Testis (tissue), 2 donors: ENCODE measurements around the gene LNX2.

Experiments used
- POLR2A ChIP-seq: fragments of 450-650 bp; IDR thresholded peaks from one replicate; pipeline ENCODE4 v1.6.1; 2017; ENCODE audit warnings: antibody characterized with exemption, mild to moderate bottlenecking, moderate library complexity
- TF ChIP-seq, protein P1 (sequence below), 3 experiments: fragments of 450-650 bp in 2 of 3; fragments of 200-600 bp in 1 of 3; sonication (generic) in 1 of 3; IDR thresholded peaks; one replicate each; pipeline ENCODE4 v1.5.1; 2016 to 2019; ENCODE audit warnings: antibody characterized with exemption in 3 of 3, mild to moderate bottlenecking in 2 of 3, moderate library complexity in 1 of 3

- TF ChIP-seq, protein P1, sequence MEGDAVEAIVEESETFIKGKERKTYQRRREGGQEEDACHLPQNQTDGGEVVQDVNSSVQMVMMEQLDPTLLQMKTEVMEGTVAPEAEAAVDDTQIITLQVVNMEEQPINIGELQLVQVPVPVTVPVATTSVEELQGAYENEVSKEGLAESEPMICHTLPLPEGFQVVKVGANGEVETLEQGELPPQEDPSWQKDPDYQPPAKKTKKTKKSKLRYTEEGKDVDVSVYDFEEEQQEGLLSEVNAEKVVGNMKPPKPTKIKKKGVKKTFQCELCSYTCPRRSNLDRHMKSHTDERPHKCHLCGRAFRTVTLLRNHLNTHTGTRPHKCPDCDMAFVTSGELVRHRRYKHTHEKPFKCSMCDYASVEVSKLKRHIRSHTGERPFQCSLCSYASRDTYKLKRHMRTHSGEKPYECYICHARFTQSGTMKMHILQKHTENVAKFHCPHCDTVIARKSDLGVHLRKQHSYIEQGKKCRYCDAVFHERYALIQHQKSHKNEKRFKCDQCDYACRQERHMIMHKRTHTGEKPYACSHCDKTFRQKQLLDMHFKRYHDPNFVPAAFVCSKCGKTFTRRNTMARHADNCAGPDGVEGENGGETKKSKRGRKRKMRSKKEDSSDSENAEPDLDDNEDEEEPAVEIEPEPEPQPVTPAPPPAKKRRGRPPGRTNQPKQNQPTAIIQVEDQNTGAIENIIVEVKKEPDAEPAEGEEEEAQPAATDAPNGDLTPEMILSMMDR (IDR thresholded peaks at IDR 0.05), result no peak
- TF ChIP-seq POLR2A, result no peak
Observed at GRCh38 chr13:27595055-27595811, 25.1 kb downstream of the LNX2 start.
